T47D (cell line): ENCODE results near the gene ZNF385B.

Source experiments
- DNase-seq, 2 experiments: peaks; one replicate each; pipeline versions ENCODE4 v3.0.0 to v3.0.0-alpha.2; 2011 to 2012; ENCODE audit warnings: low read depth in 1 of 2, low spot score in 1 of 2
- JUND ChIP-seq: IDR thresholded peaks from 2 replicates; pipeline ENCODE4 v1.6.1; 2012; ENCODE audit warnings: low read depth
- in situ Hi-C: cut with HindIII; loops from 2 replicates; pipeline ENCODE4 v1.10.0; 2016; ENCODE audit warnings: low sequenced_read_pairs, low pct_unique_long_range_greater_than_20kb

ZNF385B gene

DNA sequence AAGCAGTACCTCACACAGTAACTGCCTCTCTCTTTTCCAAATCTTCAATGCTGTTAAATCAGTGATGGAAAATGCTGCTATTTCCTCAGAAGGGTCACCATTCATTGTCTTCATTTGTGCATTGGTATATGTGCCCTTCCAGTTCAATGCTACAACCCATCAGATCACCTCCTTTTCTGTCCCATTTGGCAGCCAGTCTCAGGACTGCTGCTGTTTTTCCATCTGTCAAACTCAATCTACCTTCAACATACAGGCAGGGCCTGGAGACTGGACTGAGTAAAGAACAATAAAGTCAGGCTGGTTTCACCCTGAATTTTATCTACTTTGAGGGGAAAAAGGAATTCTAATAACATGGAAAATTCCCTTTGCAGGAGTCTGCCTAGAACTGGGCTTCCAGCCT, 17.9 kb downstream of the ZNF385B start:
- TF ChIP-seq JUND, result no peak
- in situ Hi-C loops, result no loop called here

DNA sequence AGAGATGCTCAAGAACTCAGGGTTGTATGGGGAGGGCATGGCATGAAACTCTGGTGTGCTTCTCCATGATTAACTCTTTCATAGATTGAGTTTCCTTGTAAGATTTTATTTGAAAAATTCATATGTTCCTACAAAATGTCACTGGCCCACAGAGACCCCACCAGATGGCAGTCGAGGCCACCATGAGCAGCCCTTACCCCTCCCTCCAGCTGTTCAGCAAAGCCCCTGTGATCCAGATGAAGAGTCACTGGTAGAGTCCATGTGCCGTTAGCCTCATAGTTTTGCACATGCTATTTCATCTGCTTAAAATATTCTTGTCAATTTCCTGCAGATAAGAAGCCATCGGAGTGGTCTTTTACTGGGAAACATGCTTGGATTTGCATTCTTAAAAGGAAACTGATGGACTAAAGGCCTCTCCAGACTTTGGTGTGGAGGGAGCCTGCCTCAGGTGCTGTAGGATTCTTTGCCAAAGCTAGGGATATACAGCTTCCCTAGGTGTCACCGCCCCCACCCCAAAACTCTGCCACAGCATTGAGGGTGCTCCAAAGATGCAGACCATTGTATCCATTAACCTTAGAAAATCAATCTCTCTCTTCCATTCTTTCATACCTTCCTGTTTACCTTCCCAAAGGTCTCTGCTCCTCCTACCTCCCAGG, 18.8 kb downstream of the ZNF385B start:
- TF ChIP-seq JUND, result no peak
- peak in 1 of 2 experiments; percentile 9 for DNase-seq
- in situ Hi-C loops, result no loop called here

More for the DNA sequence above, 17.9 kb downstream of the ZNF385B start:
- no peak for DNase-seq

DNA sequence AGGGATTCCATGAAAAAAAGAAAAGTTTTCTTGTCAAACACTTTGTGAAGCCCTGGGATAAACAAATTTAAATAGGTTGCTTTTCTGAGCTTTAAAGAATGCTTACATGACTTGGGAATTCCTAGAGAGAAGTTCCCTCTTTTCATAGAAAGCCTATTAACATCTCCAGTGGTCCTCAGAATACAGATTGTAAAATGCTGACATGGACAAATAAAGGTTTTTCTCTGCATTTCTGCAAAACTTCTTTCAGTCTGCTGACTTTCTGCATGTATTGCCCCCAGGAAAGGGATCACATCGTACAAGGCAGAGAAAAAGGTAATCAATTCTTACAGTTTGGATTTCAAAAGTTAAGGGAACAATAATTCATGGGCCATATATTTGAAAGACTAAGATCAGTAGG, 20.6 kb downstream of the ZNF385B start:
- in situ Hi-C loops, result no loop called here
- DNase-seq, result no peak
- no peak for TF ChIP-seq JUND

DNA sequence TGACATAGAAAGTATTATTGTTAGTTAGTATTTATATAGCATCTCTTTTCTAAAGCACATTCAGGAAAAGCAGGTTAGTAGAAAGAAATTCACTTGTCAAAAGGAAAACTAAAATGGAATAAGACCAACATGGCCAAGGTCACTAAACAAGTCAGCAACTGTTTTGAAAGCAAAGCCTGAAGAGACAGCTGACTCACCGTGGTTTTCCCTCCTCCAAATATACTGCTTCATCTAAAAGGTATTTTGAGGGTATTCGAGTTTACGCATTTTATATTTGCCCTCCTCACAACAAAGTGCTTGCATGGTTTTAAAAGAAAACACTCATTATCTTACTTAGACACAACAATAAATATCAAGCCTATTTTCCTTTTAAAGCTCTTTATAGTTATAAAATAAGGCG, 24.0 kb downstream of the ZNF385B start:
- TF ChIP-seq JUND, result no peak
- in situ Hi-C loops, result no loop called here
- DNase-seq, result no peak

DNA sequence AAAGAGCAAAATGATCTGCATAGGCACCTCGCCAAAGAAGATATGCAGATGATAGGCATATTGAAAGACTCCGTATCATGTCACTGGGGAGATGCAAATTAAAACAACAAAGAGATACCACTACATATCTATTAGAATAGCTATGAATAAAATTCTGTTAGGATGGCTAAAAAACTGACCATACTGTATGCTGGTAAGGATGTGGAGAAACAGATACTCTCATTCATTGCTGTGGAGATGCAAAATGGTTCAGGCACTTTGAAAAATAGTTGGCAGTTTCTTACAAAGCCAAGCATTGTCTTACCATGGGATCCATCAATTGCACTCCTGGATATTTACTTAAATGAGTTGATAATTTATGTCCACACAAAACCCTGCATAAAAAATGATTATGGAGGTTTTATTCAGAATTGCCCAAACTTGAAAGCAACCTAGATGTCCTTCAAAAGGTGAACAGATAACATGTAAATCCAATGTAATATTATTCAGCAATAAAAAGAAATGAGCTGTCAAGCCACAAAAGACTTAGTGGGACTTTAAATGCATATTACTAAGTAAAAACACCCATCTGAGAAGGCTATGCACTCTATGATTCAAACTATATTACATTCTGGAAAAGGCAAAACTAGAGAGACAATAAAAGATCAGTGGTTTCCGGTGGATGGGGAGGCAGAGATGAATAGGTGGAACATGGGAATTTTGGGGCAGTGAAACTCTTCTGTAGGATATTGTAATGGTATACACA, 31.2 kb downstream of the ZNF385B start:
- no peak for DNase-seq
- no peak for TF ChIP-seq JUND

DNA sequence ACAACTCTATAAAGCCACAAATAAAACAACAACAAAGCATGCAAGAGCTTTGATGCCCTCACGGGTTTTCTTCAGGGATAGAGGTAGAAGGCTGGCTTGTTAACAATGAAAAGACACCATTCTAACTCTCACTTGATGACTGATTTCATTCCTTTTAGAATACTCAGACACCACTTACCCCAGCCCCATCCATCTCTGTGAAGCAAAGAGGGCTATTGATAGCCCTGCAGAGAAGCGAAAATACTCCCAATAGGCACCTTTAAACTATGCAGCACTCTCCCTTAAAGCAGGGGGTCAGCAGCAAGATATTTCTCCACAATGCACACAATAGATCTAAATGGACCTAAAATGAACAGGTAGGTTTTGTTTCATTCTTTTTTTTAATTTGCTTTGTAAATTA, 35.1 kb downstream of the ZNF385B start:
- in situ Hi-C loops, result no loop called here
- TF ChIP-seq JUND, result no peak
- no peak for DNase-seq

More for the DNA sequence above, 31.2 kb downstream of the ZNF385B start:
- in situ Hi-C loops, result no loop called here

DNA sequence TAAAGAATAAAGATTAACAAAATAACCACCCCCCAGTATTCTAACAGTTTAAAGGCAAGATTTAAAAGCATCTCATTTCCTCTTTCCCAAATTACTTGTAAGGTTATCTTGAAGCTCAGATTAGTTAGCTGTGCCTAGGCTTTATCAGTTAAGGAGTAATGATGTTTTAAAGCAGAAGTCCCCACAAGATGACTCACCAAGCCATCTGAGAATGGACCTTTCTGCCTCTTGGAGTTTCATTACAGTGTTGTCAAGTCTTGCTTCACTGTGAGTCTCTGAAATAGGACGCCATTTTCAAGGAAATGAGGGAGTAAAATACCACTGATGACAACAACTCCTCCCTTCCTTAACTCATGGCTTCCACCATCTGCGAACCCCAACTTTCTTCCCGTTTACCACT, 35.9 kb downstream of the ZNF385B start:
- DNase-seq, result no peak
- in situ Hi-C loops, result no loop called here
- no peak for TF ChIP-seq JUND

DNA sequence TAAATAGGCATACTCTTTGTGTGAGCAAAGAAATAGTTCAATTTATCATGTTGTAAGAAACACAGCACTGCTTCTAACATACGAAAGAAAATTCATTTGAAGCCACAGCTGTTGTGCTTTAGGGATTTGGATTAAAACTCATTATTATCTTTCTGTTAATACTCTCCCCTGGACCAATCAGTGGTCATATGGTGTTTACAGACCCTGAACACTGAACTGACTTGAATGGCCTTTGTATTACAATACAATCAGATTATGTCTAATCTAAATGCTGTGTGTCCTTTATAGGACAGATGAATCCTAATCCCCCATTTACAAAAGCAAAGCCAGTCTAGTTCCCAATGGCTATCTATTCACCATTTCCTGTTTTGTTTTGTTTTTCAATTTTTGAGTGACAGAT, 36.5 kb downstream of the ZNF385B start:
- no peak for TF ChIP-seq JUND
- DNase-seq, result no peak
- in situ Hi-C loops, result no loop called here

DNA sequence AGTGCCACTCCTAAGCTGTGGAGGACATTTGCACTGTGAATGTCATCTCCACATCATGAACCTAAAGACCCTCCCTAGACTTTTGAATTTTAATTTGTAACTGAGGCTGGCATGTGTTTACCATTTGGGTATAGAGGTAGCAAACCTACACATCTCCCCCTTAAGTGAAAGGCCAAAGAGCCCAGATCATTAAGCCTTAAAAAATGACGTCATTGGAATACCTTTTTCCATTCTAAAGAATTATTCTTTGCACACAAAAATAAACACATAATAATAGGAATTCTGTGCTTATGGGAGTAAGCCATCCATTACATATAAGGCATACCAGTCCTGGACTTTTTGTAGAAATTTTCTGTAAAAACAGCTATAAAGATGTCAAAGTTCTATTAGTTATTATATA, 38.9 kb downstream of the ZNF385B start:
- DNase-seq, result no peak
- in situ Hi-C loops, result no loop called here
- no peak for TF ChIP-seq JUND

DNA sequence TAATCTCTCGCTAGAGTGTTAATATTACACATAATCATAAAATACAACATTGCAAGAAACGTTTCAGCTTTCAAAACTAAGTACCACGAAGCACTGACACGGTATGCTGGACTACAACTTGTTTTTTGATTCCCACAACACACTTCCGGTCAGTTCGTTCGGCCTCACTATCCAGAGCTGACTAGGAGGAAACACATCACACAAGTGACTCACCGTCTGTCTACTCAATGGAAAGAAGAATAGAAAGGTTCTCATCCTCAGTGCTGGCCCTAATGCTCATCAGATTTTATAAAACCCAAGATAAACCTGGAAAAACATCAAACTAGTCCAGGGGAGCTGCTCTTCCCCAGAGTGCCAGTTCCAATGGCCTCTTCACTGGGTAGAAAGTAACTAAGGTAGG, 42.9 kb downstream of the ZNF385B start:
- no peak for DNase-seq
- in situ Hi-C loops, result no loop called here
- TF ChIP-seq JUND, result no peak

DNA sequence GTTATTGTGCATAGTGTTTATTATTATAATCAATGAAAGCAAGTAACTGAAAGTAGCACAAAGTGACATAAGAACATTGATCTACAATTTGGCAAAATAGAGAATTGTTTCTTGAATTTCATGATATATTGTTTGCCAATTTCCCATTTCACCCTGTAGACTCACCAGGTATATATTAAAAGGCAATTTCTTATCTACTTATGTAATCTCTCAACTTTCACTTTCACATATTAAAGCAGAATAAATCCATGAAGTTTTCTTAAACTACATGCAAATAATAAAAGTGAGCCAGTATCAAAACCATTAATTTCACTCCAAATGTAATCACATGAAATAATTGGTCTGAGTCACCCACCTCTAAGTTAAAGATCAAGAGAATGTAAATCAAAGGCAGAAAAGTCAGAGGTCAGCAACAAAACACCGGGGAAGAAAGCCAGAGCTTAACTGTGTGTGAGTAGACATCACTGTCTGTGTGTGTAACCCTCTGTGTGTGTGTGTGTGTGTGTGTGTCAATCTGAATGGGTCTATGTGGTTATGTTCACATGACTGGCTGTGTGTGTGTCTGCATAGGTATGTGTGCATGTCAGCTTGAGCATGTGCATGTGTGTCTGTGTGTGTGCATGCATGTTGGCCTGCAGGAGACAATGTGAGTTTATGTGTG, 44.1 kb downstream of the ZNF385B start:
- in situ Hi-C loops, result no loop called here
- DNase-seq, result no peak
- no peak for TF ChIP-seq JUND

DNA sequence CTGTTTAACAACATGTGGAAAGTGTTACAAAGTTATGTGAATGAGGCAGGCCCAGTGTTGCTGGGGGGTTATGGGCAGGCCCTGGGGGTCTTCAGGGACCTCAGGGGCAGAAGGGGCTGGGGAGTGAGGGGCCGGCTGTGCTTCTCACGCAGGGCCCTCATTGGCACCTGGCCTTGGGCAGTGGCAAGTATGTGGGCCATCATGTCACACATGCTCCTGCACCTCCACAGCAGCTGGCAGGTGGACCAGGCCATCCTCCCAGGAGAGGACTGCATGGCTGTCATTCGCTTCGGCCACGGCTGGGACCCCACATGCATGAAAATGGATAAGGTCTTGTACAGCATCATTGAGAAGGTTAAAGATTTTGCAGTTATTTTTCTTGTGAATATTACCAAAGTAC, 47.4 kb downstream of the ZNF385B start:
- no peak for DNase-seq
- TF ChIP-seq JUND, result no peak
- in situ Hi-C loops, result no loop called here

DNA sequence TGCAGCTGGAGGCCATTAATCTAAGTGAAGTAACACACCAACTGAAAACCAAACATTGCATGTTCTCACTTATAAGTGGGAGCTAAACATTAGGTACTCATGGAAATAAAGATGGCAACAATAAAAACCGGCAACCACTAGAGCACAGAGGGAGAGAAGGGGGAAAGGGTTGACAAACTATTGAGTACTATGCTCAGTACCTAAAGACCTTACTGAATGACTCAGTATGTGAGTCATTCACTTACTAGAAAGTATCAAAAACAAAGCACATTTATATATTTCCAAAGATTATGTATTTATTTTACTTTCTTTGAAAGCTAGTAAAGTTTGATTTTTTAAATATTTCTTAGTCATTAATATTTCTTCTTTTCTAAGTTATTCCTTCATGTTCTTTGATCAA, 48.9 kb downstream of the ZNF385B start:
- in situ Hi-C loops, result no loop called here
- TF ChIP-seq JUND, result no peak

DNA sequence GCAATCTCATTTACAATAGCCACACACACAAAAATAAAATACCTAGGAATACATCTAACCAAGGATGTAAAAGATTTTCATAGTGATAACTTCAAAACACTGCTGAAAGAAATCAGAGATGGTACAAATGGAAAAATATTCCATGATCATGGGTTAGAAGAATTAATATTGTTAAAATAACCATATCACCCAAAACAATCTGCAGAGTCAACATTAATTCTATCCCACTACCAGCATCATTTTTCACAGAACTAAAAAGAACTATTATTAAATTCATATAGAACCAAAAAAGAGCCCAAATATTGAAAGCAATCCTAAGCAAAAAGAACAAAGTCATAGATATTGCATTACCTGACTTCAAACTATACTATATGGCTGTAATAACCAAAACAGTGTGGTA, 50.4 kb downstream of the ZNF385B start:
- no peak for DNase-seq
- TF ChIP-seq JUND, result no peak
- in situ Hi-C loops, result no loop called here

More for the DNA sequence above, 48.9 kb downstream of the ZNF385B start:
- DNase-seq, result no peak
